ENCODE measurements around the gene DDN.
A peak's percentile ranks its signal among the peaks of the same experiment; 100 is the strongest.

The DDN gene

GRCh38 chr12:48960834-48961233 lies 38.3 kb downstream of the DDN start:
- Histone ChIP-seq H3K4me3 (ENCODE audit: insufficient read length, low read depth) (no peak overlapping the region), H3K27me3 (ENCODE audit: insufficient read depth, insufficient read length) (no peaks in the 10 kb centered on the region), H3K36me3 (ENCODE audit: insufficient read depth, insufficient read length, low read length) (peaks cover 15% of the 10 kb centered on the region), H3K9ac (ENCODE audit: insufficient read length, low read depth) (no peak overlapping the region), H3K4me1 (ENCODE audit: insufficient read depth, insufficient read length) (peaks cover 13% of the 10 kb centered on the region), H3K9me3 (ENCODE audit: insufficient read depth, low read length) (no peaks in the 10 kb centered on the region)
- DNase-seq (ENCODE audit: low read depth, low spot score) = no peak
- TF ChIP-seq YY1 (IDR thresholded peaks at IDR 0.05; ENCODE audit: insufficient read depth, insufficient read length) (no peak), ZNF274 (IDR thresholded peaks at IDR 0.05; ENCODE audit: low read depth, low read length) (no peak), SUZ12 (IDR thresholded peaks at IDR 0.05; ENCODE audit: extremely low read depth, insufficient read depth, insufficient read length) (no peak)

DNA sequence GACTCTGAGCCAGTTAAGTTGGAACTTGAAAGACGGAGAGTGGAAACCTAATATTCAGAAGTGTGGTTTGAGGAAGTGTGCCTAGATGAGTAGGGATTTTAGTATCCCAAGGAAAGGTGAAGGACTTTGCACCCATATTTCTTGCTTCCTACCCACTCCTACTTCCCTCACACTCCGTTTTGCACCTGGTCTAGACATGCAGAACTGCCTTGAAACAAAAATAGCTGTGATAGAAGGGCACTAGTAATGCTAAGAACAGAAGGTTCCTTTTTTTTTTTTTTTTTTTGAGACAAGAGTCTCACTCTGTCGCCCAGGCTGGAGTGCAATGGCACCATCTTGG lies 41.2 kb downstream of the DDN start:
- TF ChIP-seq ZNF274 (IDR thresholded peaks at IDR 0.05; ENCODE audit: low read depth, low read length) = no peak
- TF ChIP-seq SUZ12 (IDR thresholded peaks at IDR 0.05; ENCODE audit: extremely low read depth, insufficient read depth, insufficient read length) = no peak
- TF ChIP-seq YY1 (IDR thresholded peaks at IDR 0.05; ENCODE audit: insufficient read depth, insufficient read length) = no peak
- Histone ChIP-seq H3K4me1 (ENCODE audit: insufficient read depth, insufficient read length) (peaks cover 7% of the 10 kb centered on the region), H3K36me3 (ENCODE audit: insufficient read depth, insufficient read length, low read length) (peaks cover 36% of the 10 kb centered on the region), H3K9ac (ENCODE audit: insufficient read length, low read depth) (peak overlapping the region; percentile 83), H3K4me3 (ENCODE audit: insufficient read length, low read depth) (peak overlapping the region; percentile 45), H3K9me3 (ENCODE audit: insufficient read depth, low read length) (no peaks in the 10 kb centered on the region), H3K27me3 (ENCODE audit: insufficient read depth, insufficient read length) (no peaks in the 10 kb centered on the region)
- DNase-seq (ENCODE audit: low read depth, low spot score) = no peak

- Histone ChIP-seq H3K9me3 (ENCODE audit: insufficient read depth, low read length) (no peaks in the 10 kb centered on the region), H3K4me3 (ENCODE audit: insufficient read length, low read depth) (peak within 1 kb of the TSS; percentile 98), H3K27me3 (ENCODE audit: insufficient read depth, insufficient read length) (no peaks in the 10 kb centered on the region), H3K36me3 (ENCODE audit: insufficient read depth, insufficient read length, low read length) (peaks cover 40% of the 10 kb centered on the region), H3K4me1 (ENCODE audit: insufficient read depth, insufficient read length) (peaks cover 13% of the 10 kb centered on the region), H3K9ac (ENCODE audit: insufficient read length, low read depth) (peak within 1 kb of the TSS; percentile 99)
- peak; percentile 95 for DNase-seq (ENCODE audit: low read depth, low spot score)
- TF ChIP-seq ZNF274 (IDR thresholded peaks at IDR 0.05; ENCODE audit: low read depth, low read length) (no peak), YY1 (IDR thresholded peaks at IDR 0.05; ENCODE audit: insufficient read depth, insufficient read length) (no peak), SUZ12 (IDR thresholded peaks at IDR 0.05; ENCODE audit: extremely low read depth, insufficient read depth, insufficient read length) (no peak)
Measured at GRCh38 chr12:48957141-48958048, 41.8 kb downstream of the DDN start, which contains the start of gene ARF3. Gene ARF3, minus strand, starts transcription at chr12:48957487. Its CDS starts 16,392 bp downstream, at chr12:48941095.

DNA sequence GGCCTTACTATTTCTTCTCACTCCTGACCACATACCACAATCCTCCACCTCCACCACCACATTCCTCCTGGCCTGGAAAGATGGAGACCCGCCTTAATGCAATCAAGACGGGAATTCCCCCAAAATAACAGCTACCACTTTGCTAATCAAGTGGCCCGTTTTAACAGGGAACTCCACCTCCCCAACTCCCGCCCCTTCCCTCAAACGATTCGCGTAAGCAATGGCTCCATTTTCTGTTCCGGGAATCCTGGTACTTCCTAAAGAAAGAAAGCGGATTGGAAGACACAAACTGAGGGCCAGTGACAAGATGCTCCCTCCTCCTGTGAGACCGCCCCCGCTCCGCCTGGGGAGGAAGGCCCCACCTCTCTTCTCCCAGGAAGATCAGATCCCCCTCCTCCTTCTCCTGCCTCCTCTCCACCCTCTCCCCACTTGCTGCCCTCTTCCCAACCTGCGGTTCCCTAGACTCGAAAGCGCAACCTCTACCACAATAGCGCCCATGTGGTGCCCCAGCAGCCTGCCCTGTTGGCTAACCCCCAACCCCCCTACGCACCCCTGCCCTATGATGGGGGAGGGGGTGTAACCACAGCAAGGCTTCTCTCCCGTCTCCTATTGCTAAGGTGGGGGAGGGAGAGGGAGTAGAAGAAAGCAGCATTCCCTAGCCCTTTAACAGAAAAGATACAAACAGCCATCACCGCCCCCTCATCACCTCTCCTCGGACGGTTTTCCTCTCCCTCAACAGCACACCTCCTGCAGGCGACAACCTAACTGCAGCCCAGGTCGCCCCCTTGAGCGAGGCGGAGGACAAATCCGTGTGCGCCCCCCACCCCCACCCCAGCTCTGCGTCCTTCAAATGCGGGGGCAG lies 42.7 kb downstream of the DDN start:
- H3K9ac ChIP-seq (ENCODE audit: insufficient read length, low read depth) = peak overlapping the region; percentile 99
- no peaks in the 10 kb centered on the region for H3K27me3 ChIP-seq (ENCODE audit: insufficient read depth, insufficient read length)
- peaks cover 45% of the 10 kb centered on the region for H3K36me3 ChIP-seq (ENCODE audit: insufficient read depth, insufficient read length, low read length)
- H3K4me3 ChIP-seq (ENCODE audit: insufficient read length, low read depth) = peak overlapping the region; percentile 98
- TF ChIP-seq YY1 (IDR thresholded peaks at IDR 0.05; ENCODE audit: insufficient read depth, insufficient read length) (no peak), ZNF274 (IDR thresholded peaks at IDR 0.05; ENCODE audit: low read depth, low read length) (no peak), SUZ12 (IDR thresholded peaks at IDR 0.05; ENCODE audit: extremely low read depth, insufficient read depth, insufficient read length) (no peak)
- H3K9me3 ChIP-seq (ENCODE audit: insufficient read depth, low read length) = no peaks in the 10 kb centered on the region
- peak; percentile 89 for DNase-seq (ENCODE audit: low read depth, low spot score)
- peaks cover 13% of the 10 kb centered on the region for H3K4me1 ChIP-seq (ENCODE audit: insufficient read depth, insufficient read length)

DNA sequence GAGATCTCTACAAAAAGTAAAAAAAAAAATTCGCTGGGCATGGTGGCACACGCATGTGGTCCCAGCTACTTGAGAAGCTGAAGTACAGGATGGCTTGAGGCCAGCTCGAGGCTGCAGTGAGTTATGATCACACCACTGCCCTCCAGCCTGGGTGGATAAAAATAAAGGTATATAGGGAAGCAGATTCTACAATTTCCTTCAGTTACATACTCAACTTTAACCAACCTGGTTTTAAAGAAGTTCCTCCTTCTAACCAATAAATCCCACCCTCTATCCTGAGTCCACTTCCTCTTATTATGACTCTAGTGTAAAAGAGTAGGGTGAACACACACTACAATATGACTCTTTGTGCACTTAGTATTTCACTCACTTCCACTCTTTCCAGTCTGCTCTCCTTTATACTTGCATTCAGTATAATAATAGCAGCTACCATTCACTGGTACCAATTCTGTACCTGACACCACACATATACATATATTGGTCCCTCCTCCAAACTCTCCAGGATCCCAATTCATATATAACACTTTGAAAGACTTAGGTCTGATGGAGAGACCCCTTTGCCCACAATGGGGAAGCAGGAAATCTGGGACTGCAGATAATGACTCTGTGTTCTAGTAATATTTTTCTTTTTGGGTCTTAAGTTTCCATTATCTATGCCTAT lies 44.2 kb downstream of the DDN start:
- Histone ChIP-seq H3K9me3 (ENCODE audit: insufficient read depth, low read length) (no peaks in the 10 kb centered on the region), H3K36me3 (ENCODE audit: insufficient read depth, insufficient read length, low read length) (peaks cover 57% of the 10 kb centered on the region), H3K4me1 (ENCODE audit: insufficient read depth, insufficient read length) (peaks cover 6% of the 10 kb centered on the region), H3K4me3 (ENCODE audit: insufficient read length, low read depth) (peak overlapping the region; percentile 98), H3K27me3 (ENCODE audit: insufficient read depth, insufficient read length) (no peaks in the 10 kb centered on the region), H3K9ac (ENCODE audit: insufficient read length, low read depth) (no peak overlapping the region)
- no peak for DNase-seq (ENCODE audit: low read depth, low spot score)
- TF ChIP-seq ZNF274 (IDR thresholded peaks at IDR 0.05; ENCODE audit: low read depth, low read length) (no peak), YY1 (IDR thresholded peaks at IDR 0.05; ENCODE audit: insufficient read depth, insufficient read length) (no peak), SUZ12 (IDR thresholded peaks at IDR 0.05; ENCODE audit: extremely low read depth, insufficient read depth, insufficient read length) (no peak)

DNA sequence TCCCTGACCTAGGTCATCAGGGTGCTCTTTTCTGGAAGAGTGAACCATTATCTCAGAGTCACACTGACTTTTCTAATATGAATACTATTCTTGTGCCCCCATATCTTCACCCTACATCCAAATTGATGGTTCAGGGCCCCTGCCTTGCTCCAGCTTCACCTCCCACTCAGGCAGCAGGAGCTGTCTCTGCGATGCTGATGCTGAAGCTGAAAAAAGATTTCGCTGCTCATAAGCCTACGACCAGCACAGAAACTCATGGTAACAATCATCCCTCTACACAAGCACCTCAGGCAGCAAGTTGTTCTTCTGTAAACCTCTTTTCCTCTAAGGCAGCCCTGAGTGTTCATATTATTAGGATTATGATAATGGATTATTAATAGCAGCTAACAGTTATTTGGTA lies 45.1 kb downstream of the DDN start:
- no peak for DNase-seq (ENCODE audit: low read depth, low spot score)
- H3K4me3 ChIP-seq (ENCODE audit: insufficient read length, low read depth) = no peak overlapping the region

More for the DNA sequence above, 45.1 kb downstream of the DDN start:
- Histone ChIP-seq H3K27me3 (ENCODE audit: insufficient read depth, insufficient read length) (no peaks in the 10 kb centered on the region), H3K4me1 (ENCODE audit: insufficient read depth, insufficient read length) (peaks cover 6% of the 10 kb centered on the region), H3K9me3 (ENCODE audit: insufficient read depth, low read length) (no peaks in the 10 kb centered on the region), H3K36me3 (ENCODE audit: insufficient read depth, insufficient read length, low read length) (peaks cover 62% of the 10 kb centered on the region), H3K9ac (ENCODE audit: insufficient read length, low read depth) (no peak overlapping the region)
- TF ChIP-seq YY1 (IDR thresholded peaks at IDR 0.05; ENCODE audit: insufficient read depth, insufficient read length) (no peak), ZNF274 (IDR thresholded peaks at IDR 0.05; ENCODE audit: low read depth, low read length) (no peak), SUZ12 (IDR thresholded peaks at IDR 0.05; ENCODE audit: extremely low read depth, insufficient read depth, insufficient read length) (no peak)

Data from NT2/D1 (cell line).